Measurements from ENCODE around the gene ADGRL3. TPM values are rescaled to one million over a fixed set of nuclear protein-coding genes. Genes with fewer than 3 reads are reported as not detected.

The ADGRL3 gene
- total and polyA plus RNA-seq, 4 donors, result 0.07 to 1.7 (median 0.82) TPM

GRCh38 chr4:61451935-61452334 lies 251.8 kb downstream of the ADGRL3 start:
- Histone ChIP-seq H3K4me1 (ENCODE audit: control insufficient read depth in 4 of 4, insufficient read depth in 4 of 4, low read length in 3 of 4) (no peaks in the 10 kb centered on the region), H3K9me3 (ENCODE audit: control insufficient read depth in 4 of 4, low read length in 3 of 4) (no peaks in the 10 kb centered on the region), H3K27me3 (ENCODE audit: control insufficient read depth in 4 of 4, insufficient read depth in 4 of 4, low read length in 3 of 4) (peaks cover 0 to 3% (median 0%) of the 10 kb centered on the region in 4 donors), H3K9ac (ENCODE audit: low read depth in 1 of 2, low read length in 2 of 2) (no peak overlapping the region), H3K36me3 (ENCODE audit: control insufficient read depth in 4 of 4, insufficient read depth in 3 of 4, low read depth in 1 of 4, low read length in 3 of 4) (no peaks in the 10 kb centered on the region), H3K4me3 (ENCODE audit: low read depth in 1 of 3, low read length in 3 of 3) (no peak overlapping the region), H3K27ac (ENCODE audit: low read depth in 1 of 2, low read length in 2 of 2) (no peak overlapping the region)
- 66% methylated on average over 3 of the region's 3 CpGs for WGBS
- TF ChIP-seq TAF1 (conservative IDR thresholded peaks at IDR 0.05) (no peak), RXRA (IDR thresholded peaks at IDR 0.05) (no peak), RAD21 (IDR thresholded peaks at IDR 0.05) (no peak), EGR1 (IDR thresholded peaks at IDR 0.05; ENCODE audit: low read depth in 2 of 2) (no peak), MAX (IDR thresholded peaks at IDR 0.05) (no peak), YY1 (IDR thresholded peaks at IDR 0.05) (no peak), JUND (IDR thresholded peaks at IDR 0.05) (no peak), FOXA2 (IDR thresholded peaks at IDR 0.05) (no peak), GABPA (IDR thresholded peaks at IDR 0.05 in 1 of 2, conservative IDR thresholded peaks at IDR 0.05 in 1 of 2) (no peak)
- TF ChIP-seq, protein P1, sequence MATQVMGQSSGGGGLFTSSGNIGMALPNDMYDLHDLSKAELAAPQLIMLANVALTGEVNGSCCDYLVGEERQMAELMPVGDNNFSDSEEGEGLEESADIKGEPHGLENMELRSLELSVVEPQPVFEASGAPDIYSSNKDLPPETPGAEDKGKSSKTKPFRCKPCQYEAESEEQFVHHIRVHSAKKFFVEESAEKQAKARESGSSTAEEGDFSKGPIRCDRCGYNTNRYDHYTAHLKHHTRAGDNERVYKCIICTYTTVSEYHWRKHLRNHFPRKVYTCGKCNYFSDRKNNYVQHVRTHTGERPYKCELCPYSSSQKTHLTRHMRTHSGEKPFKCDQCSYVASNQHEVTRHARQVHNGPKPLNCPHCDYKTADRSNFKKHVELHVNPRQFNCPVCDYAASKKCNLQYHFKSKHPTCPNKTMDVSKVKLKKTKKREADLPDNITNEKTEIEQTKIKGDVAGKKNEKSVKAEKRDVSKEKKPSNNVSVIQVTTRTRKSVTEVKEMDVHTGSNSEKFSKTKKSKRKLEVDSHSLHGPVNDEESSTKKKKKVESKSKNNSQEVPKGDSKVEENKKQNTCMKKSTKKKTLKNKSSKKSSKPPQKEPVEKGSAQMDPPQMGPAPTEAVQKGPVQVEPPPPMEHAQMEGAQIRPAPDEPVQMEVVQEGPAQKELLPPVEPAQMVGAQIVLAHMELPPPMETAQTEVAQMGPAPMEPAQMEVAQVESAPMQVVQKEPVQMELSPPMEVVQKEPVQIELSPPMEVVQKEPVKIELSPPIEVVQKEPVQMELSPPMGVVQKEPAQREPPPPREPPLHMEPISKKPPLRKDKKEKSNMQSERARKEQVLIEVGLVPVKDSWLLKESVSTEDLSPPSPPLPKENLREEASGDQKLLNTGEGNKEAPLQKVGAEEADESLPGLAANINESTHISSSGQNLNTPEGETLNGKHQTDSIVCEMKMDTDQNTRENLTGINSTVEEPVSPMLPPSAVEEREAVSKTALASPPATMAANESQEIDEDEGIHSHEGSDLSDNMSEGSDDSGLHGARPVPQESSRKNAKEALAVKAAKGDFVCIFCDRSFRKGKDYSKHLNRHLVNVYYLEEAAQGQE (IDR thresholded peaks at IDR 0.05), result no peak
- no peak for DNase-seq (ENCODE audit: low spot score)

DNA sequence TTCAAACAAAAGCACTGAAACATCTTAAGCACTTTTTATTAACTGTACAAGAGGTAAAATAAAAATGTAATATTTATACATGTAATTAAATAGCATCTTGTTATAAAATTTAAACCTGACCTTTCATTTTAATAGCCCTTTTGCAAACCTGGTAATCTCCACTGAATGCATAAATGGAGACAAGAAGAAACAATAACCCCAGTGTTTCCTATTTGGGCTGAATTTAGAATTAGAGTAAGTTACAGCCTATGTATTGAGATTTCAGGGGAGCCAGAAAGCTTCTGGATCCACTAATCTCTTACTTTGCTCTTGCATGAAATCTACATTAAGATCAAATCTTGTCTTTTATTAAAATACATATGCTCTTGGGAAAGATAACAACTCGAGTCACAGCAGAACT lies 261.8 kb downstream of the ADGRL3 start:
- no peak overlapping the region for H3K4me3 ChIP-seq (ENCODE audit: low read depth in 1 of 3, low read length in 3 of 3)
- 56% methylated on average over 1 of the region's 1 CpG for WGBS
- no peaks in the 10 kb centered on the region for H3K36me3 ChIP-seq (ENCODE audit: control insufficient read depth in 4 of 4, insufficient read depth in 3 of 4, low read depth in 1 of 4, low read length in 3 of 4)
- DNase-seq (ENCODE audit: low spot score), result no peak
- H3K9ac ChIP-seq (ENCODE audit: low read depth in 1 of 2, low read length in 2 of 2), result no peak overlapping the region
- H3K27ac ChIP-seq (ENCODE audit: low read depth in 1 of 2, low read length in 2 of 2), result no peak overlapping the region
- TF ChIP-seq YY1 (IDR thresholded peaks at IDR 0.05), result no peak
- no peak for TF ChIP-seq HNF4A (conservative IDR thresholded peaks at IDR 0.05)
- TF ChIP-seq JUND (IDR thresholded peaks at IDR 0.05), result no peak
- no peak for TF ChIP-seq TAF1 (conservative IDR thresholded peaks at IDR 0.05)
- TF ChIP-seq FOXA1 (IDR thresholded peaks at IDR 0.05), result no peak
- TF ChIP-seq SP1 (IDR thresholded peaks at IDR 0.05), result no peak
- TF ChIP-seq RAD21 (IDR thresholded peaks at IDR 0.05), result no peak
- no peak for TF ChIP-seq MAX (IDR thresholded peaks at IDR 0.05)
- TF ChIP-seq, protein P2, sequence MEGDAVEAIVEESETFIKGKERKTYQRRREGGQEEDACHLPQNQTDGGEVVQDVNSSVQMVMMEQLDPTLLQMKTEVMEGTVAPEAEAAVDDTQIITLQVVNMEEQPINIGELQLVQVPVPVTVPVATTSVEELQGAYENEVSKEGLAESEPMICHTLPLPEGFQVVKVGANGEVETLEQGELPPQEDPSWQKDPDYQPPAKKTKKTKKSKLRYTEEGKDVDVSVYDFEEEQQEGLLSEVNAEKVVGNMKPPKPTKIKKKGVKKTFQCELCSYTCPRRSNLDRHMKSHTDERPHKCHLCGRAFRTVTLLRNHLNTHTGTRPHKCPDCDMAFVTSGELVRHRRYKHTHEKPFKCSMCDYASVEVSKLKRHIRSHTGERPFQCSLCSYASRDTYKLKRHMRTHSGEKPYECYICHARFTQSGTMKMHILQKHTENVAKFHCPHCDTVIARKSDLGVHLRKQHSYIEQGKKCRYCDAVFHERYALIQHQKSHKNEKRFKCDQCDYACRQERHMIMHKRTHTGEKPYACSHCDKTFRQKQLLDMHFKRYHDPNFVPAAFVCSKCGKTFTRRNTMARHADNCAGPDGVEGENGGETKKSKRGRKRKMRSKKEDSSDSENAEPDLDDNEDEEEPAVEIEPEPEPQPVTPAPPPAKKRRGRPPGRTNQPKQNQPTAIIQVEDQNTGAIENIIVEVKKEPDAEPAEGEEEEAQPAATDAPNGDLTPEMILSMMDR (IDR thresholded peaks at IDR 0.05; ENCODE audit: low read depth, low read length, missing input control), result no peak
- no peak for TF ChIP-seq EGR1 (IDR thresholded peaks at IDR 0.05; ENCODE audit: low read depth in 2 of 2)
- no peak for TF ChIP-seq ATF3 (IDR thresholded peaks at IDR 0.05)
- no peak for TF ChIP-seq NR2F2 (IDR thresholded peaks at IDR 0.05)
- no peak for TF ChIP-seq RXRA (IDR thresholded peaks at IDR 0.05)
- no peak for TF ChIP-seq ZBTB33 (IDR thresholded peaks at IDR 0.05)
- TF ChIP-seq GABPA (IDR thresholded peaks at IDR 0.05 in 1 of 2, conservative IDR thresholded peaks at IDR 0.05 in 1 of 2), result no peak
- no peak for TF ChIP-seq HNF4G (IDR thresholded peaks at IDR 0.05)
- no peaks in the 10 kb centered on the region for H3K27me3 ChIP-seq (ENCODE audit: control insufficient read depth in 4 of 4, insufficient read depth in 4 of 4, low read length in 3 of 4)
- H3K4me1 ChIP-seq (ENCODE audit: control insufficient read depth in 4 of 4, insufficient read depth in 4 of 4, low read length in 3 of 4), result no peaks in the 10 kb centered on the region
- no peaks in the 10 kb centered on the region for H3K9me3 ChIP-seq (ENCODE audit: control insufficient read depth in 4 of 4, low read length in 3 of 4)

Measured in liver (tissue), 9 donors.